NCI-H2107 (cell line): ENCODE data around the gene ABCB6.
"Not testable (repeated sequence)": the region's sequence is repeated elsewhere in the genome, so short reads cannot be mapped to it uniquely, and the experiment has no call there.

Source experiments
- DNase-seq: peaks from one replicate; lab custom pipeline; 2025; lab: John Stamatoyannopoulos, UW

The ABCB6 gene

DNA sequence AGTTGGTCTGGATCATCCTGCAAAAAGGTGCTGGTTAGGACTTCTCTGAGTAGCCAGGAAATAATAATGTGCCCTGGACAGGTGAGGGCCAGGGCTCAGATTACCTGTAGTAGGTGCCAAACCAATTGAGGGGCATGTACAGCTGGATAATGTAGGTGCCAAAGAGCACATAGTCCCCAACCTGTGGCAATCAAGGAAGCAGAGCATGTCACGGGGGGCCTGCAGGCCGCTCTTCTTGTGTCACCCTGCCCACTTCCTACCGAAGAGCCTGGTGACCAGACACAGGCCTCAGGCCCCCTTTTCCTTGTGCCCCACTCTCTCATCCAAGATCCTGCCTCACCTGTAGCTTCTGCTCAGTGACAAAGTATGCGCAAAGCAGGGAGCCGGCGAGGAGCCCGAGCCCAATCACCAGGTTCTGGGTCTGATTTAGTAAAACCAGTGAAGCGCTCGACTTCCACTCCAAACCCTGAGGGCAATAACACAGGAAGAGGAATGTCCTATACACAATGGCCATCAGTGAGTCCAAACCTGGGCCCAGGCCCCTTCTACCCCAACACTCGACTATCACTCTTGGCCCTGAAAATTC lies 5.2 kb downstream of the ABCB6 start:
- no peak for DNase-seq

DNA sequence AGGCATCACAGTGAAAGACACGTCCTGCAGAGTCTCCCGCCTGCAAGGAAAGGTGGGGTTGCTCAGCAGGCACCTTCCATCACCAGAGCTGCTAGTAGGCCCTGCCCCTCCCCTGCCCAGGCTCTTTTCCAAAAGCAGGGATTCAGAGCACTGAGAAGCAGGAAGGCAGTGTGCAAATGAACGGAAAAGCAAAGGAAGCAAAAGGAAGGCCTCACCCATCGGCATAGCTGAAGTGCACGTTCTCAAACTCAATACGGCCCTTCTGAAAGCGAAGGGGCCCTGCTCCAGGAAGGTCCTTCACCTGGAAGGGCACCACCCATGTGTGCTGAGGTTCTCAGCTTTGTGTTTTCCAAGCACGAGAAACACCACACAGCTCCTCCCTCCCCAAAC lies 5.7 kb downstream of the ABCB6 start:
- no peak for DNase-seq

DNA sequence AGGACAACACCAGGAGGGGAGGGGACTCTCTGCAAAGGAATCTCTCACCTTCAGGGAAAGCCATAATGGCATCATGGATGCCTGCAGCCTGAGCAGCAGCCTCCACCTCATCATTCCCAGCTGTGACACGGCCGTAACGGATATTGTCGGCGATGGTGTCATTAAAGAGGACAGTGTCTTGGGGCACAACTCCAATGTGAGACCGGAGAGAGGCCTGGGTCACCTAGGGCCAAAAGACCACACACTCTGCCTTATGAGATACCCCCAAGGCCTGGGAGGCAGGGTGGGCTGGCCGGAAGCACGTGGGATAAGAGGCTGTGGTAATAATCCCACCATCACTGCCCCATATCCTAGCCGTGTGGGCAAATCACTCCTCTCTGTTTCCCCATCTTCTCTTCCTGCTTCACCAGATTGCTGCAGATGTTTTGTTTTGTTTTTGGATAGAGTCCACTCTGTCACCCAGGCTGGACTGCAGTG lies 7.8 kb downstream of the ABCB6 start:
- DNase-seq: no peak

DNA sequence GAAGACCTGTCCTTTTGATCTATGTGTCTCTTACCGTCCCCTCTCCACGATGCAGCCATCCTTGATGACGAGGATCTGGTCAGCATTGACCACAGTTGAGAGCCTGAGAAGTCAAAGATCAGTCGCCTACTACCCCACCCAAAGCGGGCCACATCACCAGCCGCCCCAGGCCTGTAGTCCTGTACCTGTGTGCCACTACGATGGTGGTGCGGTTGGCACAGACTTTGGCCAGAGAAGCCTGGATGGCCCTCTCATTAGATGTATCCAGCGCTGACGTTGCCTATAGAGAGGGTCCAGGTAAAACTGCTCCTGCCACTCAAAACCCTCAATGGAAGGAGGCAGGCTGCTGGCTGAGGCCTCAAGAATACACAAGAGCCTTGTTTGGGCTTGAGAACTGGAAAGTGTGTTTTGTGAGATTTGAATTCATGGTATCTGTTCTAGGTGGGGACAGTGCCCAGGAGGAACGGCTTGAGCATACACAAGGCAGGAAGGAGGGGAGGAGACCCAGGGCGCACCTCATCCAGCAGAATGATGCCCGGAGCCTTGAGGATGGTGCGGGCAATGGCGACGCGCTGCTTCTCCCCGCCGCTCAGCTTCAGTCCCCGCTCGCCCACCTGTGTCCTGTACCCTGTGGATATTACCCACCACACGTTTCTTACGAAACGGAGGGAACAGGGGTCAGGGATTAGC lies 8.4 kb downstream of the ABCB6 start:
- DNase-seq: no peak

DNA sequence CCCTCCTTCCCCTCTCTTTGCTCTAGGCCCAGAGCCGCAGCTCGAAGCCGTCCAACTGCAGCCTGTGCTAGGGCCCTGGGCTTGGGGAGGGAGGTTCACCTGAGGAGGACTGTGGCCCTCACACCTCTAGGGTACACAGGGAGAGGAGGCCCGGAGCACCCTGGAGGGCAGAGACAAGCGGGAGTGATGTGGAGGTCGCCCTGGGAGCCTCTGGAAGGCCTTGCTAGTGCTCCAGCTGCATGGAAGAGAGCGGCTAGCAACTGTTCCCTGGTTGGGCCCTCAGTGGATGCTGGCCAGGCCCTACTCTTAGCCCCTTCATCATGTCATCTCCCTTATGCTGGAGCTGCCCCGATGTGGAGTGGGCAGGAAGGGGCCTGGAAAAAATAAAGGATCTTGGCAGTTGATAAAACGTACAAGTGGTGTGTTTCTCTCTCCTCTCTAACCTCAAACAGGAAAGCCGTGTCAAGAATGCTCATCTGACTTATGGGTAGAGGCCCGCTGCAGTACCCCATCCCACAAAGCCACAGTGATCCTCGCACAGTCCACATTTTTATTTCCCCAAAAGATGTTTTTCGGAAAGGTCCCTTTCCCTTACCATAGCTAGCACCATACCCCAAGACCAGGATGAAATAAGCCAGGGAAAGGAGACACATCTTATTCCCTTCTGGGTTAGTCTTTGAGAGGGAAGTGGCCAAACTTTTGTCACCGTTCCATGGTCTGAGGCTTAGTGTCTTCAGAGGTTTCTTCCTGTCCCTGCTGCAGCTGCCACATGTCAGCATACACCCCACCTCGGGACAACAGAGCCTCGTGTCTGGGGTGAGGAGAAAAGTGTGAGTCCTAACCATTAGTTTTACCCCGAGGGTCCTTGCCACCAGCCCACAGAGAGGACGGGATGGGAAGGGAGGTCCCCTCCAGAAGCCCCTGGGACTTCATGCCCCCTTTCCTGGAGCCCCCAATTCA lies 9.2 kb downstream of the ABCB6 start:
- no peak for DNase-seq

DNA sequence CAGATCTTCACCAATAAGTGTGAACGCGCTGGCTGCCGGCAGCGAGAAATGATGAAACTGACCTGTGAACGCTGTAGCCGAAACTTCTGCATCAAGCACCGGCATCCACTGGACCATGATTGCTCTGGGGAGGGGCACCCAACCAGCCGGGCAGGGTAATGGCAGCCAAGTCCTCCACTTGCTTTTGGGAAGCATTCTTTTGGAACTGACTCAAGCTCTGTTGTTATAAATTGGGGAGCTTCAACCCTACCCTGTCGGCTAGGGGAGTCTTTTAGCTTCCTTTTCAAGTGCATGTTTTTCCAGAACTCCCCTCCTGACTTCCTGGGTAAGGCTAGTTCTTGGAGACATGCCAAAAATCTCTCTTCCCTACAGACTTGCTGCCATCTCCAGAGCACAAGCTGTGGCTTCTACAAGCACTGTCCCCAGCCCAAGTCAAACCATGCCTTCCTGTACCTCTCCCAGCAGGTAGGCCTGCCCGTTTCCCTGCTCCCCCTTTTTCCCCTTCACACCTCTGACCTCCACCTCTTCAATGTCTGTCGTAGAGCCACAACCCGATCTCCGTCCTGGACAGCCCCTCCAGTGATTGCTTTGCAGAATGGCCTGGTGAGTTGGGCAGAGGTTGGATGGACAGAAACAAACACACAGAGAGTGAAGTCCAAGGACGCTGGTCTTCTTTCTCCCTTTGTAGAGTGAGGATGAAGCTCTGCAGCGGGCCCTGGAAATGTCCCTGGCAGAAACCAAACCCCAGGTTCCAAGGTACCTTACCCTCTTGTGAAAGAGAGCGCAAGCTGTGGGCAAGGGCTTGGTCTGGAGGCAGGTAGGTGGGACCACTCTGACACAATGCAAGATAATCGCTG lies 10.6 kb downstream of the ABCB6 start:
- DNase-seq: no peak

DNA sequence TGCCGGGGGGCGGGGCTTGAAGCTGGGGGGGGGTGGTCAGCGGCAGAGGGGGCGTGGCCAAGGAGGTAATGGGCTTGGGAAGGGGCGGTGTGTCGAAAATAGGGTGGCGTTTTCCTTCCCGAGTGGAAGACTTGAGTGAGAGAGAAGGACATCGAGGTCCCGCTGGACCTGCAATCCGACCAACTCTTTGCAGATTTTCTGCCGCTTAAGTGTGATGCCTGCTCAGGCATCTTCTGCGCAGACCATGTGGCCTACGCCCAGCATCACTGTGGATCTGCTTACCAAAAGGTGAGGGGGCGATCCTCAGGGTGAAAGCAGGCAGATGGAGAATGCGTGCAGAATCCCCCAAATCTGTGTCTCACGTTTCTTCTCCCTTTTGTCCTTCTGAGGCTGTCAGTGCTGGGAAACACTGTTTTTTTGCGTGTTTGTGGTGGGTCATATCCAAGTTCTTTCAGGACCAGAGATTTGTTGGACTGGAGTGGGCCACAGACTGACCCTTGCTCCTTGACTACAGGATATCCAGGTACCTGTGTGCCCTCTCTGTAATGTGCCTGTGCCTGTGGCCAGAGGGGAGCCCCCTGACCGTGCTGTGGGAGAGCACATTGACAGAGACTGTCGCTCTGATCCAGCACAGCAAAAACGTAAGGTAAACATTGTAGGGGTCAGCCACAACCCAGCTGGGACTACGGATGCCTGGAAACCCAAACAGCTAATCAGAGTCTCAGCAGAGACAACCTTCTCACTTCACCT lies 11.4 kb downstream of the ABCB6 start:
- no peak for DNase-seq

DNA sequence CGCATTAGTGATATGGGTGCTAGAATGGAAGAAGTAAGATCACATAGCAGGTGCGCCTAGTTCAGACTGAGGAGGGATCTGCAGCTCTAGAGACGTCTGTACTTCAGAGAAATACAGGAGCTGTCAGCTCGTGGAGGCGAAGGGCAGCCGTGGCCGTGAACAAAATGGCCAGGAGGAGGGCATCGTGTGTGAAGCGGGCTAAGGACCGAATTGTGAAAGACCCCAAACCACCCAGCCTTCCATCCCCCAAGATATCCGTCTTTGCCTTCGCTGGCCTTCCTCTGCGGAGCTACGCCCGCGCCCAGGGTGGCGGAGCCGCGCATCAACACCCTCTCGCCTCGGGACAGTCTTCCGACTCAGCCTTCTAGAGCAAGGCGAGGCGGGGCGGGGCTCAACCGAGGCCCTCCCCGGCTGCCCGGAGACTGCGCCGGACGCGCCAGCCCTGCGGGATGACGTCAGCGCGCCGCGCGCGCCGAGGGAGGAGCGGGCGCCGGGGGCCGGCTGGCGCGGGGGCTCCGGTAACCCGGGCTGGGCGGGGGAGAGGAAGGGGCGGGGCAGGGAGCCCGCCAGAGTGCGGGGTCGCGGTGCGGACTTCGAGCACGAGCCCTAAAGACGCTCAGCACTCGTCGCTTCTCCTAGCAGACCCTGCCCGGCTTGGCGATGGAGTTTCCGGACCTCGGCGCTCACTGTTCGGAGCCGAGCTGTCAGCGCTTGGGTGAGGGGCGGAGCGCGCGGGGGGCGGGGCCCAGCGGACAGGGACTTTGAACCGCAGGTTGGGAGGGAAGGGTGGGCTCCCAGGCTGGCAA lies 12.2 kb downstream of the ABCB6 start, which contains the start of gene ZFAND2B:
Gene ZFAND2B (plus strand): TSS at position 455 of the 806 bp plus-strand sequence. CDS start 206 bp downstream, at position 661.
- peak; percentile 71 for DNase-seq

DNA sequence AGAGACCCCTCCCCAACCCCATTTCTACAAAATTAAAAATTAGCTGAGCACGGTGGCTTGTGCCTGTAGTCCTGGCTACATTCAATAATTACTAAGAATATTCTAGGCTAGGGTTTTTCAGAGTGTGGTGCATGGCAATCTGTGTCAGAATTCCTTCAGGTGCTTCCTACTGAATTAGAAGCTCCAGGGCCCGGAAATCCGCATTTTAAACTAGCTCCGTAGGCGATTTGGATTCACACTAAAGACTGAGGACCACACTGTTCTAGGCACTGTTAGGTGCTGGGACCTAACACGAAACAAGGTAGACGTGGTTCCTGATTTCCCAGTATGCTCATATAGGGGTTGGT lies 12.8 kb downstream of the ABCB6 start:
- no peak for DNase-seq

DNA sequence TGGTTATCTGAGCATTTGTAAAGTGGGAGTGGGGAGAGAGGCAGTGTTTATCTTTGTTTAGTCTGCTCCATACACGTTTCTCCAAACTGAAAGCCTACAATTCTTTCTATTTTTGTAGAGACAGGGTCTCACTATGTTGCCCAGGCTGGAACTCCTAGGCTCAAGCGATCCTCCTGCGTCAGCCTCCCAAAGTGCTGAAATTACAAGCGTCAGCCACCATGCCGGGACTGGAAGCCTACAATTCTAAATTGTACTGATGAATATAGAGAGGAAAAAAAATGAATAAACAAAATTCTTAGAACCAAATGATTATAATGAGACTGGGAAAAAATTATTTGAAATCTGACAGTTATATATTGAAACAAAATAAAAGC lies 13.6 kb downstream of the ABCB6 start:
- no peak for DNase-seq

DNA sequence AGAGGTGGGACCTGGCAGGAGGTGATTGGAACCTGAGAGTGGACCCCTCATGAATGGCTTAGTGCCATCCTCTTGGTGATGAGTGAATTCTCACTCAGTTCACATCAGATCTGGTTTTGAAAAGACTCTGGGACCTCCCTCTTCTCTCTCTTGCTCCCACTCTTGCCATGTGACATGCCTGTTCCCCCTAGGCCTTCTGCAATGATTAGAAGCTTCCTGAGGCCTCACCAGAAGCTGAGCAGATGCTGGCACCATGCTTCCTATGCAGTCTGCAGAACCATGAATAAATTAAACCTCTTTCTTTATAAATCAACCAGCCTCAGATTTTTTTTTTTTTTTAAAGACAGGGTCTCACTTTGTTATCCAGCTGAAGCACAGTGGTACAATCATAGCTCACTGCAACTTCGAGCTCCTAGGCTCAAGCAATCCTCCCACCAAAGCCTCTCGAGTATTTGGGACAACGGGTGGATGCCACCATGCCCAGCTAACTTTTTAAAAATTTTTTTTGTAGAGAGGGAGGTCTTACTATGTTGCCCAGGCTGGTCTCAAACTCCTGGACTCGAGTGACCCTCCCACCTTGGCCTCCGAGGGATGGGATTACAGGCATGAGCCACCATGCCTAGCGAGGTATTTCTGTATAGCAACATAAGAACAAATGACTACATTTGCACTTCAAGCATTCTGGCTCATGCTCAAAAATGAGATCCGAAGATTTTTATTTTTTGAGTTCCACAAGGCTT lies 14.2 kb downstream of the ABCB6 start:
- DNase-seq: no peak

DNA sequence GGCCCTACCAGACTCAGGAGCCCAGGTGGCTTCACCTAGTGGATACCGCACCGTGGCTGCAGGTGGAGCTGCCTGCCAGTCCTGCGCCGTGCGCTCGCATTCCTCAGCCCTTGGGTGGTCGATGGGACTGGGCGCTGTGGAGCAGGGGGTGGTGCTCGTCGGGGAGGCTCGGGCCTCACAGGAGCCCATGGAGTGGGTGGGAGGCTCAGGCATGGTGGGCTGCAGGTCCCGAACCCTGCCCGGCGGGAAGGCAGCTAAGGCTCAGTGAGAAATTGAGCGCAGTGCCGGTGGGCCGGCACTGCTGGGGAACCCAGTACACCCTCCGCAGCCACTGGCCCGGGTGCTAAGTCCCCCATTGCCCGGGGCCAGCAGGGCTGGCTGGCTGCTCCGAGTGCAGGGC lies 17.4 kb downstream of the ABCB6 start:
- DNase-seq: not testable (repeated sequence)

DNA sequence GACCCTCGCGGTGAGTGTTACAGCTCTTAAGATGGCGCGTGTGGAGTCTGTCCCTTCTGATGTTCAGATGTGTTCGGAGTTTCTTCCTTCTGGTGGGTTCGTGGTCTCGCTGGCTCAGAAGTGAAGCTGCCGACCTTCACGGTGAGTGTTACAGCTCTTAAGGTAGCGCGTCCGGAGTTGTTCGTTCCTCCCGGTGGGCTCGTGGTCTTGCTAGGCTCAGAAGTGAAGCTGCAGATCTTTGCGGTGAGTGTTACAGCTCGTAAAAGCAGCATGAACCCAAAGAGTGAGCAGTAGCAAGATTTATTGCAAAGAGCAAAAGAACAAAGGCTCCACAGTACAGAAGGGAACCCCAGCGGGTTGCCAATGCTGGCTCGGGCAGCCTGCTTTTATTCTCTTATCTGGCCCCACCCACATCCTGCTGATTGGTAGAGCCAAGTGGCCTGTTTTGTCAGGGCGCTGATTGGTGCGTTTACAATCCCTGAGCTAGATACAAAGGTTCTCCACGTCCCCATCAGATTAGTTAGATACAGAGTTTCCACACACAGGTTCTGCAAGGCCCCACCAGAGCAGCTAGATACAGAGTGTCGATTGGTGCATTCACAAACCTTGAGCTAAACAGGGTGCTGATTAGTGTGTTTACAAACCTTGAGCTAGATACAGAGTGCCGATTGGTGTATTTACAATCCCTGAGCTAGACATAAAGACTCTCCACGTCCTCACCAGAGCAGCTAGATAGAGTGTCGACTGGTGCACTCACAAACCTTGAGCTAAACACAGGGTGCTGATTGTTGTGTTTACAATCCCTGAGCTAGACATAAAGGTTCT lies 18.0 kb downstream of the ABCB6 start:
- not testable (repeated sequence) for DNase-seq

DNA sequence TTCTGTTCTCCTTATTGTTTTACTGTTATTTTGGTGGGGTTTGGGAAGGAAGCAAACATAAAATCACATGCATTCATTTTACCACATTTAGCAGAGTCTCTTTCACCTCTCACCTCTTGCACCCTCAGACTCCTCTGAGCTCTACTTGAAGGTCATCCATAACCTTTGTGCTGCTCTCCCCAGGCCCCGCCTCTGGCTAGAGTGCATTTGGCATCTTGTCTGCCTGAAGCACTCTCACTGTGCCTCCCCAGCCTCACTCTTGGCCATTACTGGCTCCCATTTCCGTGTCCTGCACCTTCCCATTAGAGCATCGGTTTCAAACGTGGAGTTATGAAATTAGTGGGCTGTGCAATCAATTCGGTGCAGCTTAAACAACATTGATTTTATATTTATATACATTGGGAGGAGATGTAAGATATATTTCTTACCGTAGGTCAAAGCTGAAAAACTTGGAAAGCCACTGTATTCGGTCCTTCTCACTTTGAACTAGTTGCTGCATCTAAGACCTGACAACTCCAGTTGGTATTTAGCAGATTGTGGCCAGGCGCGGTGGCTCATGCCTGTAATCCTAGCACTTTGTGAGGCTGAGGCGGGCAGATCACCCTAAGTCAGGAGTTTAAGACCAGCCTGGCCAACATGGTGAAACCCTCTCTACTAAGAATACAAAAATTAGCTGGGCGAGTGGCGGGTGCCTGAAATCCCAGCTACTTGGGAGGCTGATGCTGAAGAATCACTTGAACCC lies 19.1 kb downstream of the ABCB6 start:
- DNase-seq: no peak

DNA sequence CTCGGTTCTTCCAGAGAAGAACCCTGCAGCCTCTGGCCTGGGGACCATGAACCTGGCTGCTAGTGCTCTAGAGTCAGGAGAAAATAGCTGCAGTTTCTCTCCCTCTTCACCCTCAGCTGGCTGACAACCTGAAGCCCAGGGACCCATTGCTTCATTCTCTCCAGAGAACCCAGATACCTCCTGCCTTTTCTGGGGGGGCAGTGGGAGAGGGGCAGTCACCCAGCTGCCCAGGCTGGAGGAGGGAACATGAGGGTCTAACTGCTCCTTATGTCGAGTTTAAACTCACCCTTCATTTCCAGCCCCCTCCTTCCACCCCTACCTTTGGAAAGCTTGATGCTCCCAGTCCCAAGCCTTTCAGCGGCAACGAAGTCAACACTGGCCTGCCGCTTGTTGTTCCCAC lies 19.8 kb downstream of the ABCB6 start:
- DNase-seq: no peak

DNA sequence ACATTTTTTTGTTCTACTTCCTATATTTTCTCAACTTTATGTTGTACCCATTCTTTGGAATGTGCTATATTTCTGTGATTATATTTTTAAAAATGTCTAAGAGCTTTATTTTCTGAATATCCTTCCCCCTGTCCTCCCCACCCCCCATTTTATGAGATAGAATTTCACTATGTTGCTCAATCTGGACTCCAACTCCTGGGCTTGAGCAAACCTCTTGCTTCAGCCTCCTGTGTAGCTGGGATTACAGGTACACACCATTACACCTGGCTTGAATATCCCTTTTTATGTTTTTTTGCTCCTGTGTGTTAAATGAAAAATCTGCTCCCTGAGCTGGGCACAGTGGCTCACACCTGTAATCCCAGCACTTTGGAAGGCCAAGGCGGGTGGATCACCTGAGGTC lies 21.4 kb downstream of the ABCB6 start:
- DNase-seq: no peak

DNA sequence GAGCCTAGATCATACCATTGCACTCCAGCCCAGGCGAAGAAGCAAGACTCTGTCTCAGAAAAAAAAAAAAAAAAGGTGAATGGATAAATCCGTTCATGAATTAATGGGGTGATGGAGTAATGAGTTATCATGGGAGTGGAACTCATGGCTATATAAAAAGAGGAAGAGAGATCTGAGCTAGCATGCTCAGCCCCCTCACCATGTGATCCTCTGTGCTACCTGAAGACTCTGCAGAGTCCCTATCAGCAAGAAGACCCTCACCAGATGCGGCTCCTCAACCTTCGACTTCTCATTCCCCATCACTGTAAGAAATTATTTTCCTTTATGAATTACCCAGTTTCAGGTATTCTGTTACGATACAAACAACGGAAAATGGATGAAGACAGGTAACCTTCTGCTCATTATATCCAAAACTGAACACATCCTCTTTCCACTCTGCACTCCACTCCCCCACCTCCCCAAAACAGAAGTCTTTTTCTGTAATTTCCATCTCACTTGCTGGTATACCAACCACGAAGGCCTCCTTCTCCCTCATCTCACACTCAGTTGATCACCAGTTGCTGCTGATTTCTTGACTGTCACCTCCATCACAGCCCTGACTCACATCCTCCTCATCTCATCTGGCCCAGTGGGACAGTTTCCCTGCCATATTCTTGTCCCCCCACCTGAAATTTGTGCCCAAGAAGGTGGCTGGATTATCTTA lies 31.9 kb downstream of the ABCB6 start:
- DNase-seq: no peak
